Endothelial cell of umbilical vein (primary cell): ENCODE measurements around the gene GORASP2. TPM values are rescaled to one million over a fixed set of nuclear protein-coding genes. Genes with fewer than 3 reads are reported as not detected.

Experiments used
- Bru-seq: library from RNA; stranded (reverse); fragments of 400-500 nt; gene quantifications from one replicate; lab custom pipeline; 2021; lab: Mats Ljungman, UMichigan
- BruChase-seq, 2 experiments: library from RNA; stranded (reverse); fragments of 400-500 nt; gene quantifications; one replicate each; lab custom pipeline; 2021; lab: Mats Ljungman, UMichigan
- BruUV-seq: library from RNA; stranded (reverse); fragments of 400-500 nt; replicated peaks from 2 replicates; lab custom pipeline; 2021; lab: Mats Ljungman, UMichigan
- CTCF ChIA-PET: fragments of 300-600, 350-600 bp; sonication (Branson Sonifier 250); formaldehyde crosslinking; loops from one replicate; lab custom pipeline; 2021; ENCODE audit warnings: antibody characterized with exemption, inconsistent platforms; lab: Charles Lee
- POLR2A ChIA-PET: fragments of 300-600, 350-600 bp; sonication (Branson Sonifier 250); formaldehyde crosslinking; loops from one replicate; lab custom pipeline; 2021; ENCODE audit warnings: antibody characterized with exemption, inconsistent platforms; lab: Charles Lee
- DNase-seq: peaks from one replicate; pipeline ENCODE4 v3.0.0-alpha.2; 2011; ENCODE audit warnings: low read depth, low spot score
- FAIRE-seq: peaks from 2 replicates; lab custom pipeline; 2011; peaks lifted over from hg19 to GRCh38; lab: Jason Lieb, UNC
- H2AFZ ChIP-seq: 2 replicates; pipeline ENCODE4 v1.6.0; 2012; ENCODE audit warnings: low read depth, low read length, control low read depth, inconsistent platforms
- H3K27ac ChIP-seq: 2 replicates; pipeline ENCODE4 v1.5.1; 2011; ENCODE audit warnings: low read depth, mild to moderate bottlenecking, control low read depth, low read length, moderate library complexity; ENCODE audit not compliant: insufficient read depth
- H3K27me3 ChIP-seq, 2 experiments: 2 replicates each; pipeline versions ENCODE4 v1.6.0 to v1.6.1; 2011; ENCODE audit warnings: low read length in 2 of 2, mixed read lengths in 1 of 2; ENCODE audit not compliant: control insufficient read depth in 2 of 2, insufficient read depth in 2 of 2
- H3K36me3 ChIP-seq, 2 experiments: 2 replicates in 1 of 2; 3 replicates in 1 of 2; pipeline ENCODE4 v1.5.1; 2011; ENCODE audit warnings: low read length in 2 of 2, mild to moderate bottlenecking in 1 of 2, moderate library complexity in 1 of 2; ENCODE audit not compliant: control insufficient read depth in 2 of 2, insufficient read depth in 2 of 2; ENCODE audit errors: extremely low read depth in 1 of 2
- H3K4me1 ChIP-seq: 3 replicates; pipeline ENCODE4 v1.5.1; 2011; ENCODE audit warnings: mild to moderate bottlenecking, low read length; ENCODE audit not compliant: control insufficient read depth, insufficient read depth; ENCODE audit errors: extremely low read depth
- H3K4me2 ChIP-seq: 2 replicates; pipeline ENCODE4 v1.6.1; 2011; ENCODE audit warnings: low read length, control low read depth, mixed read lengths; ENCODE audit not compliant: insufficient read depth
- H3K4me3 ChIP-seq, 3 experiments: fragments of 200-600 bp in 1 of 3; sonication (generic), shearing (Covaris generic) in 1 of 3; replicated peaks in 1 of 3; 2 replicates each; pipeline ENCODE4 v1.5.1; 2011 to 2016; ENCODE audit warnings: control low read depth in 3 of 3, low read length in 3 of 3, mild to moderate bottlenecking in 2 of 3, inconsistent platforms in 1 of 3, low read depth in 1 of 3, moderate library complexity in 1 of 3; ENCODE audit not compliant: insufficient read depth in 1 of 3
- H3K79me2 ChIP-seq: 2 replicates; pipeline ENCODE4 v1.6.0; 2012; ENCODE audit warnings: low read length, inconsistent platforms; ENCODE audit not compliant: control insufficient read depth, insufficient read depth
- H3K9ac ChIP-seq: replicated peaks from 2 replicates; pipeline ENCODE3; 2011; ENCODE audit warnings: low read length, control low read depth; ENCODE audit not compliant: insufficient read depth; ENCODE audit errors: extremely low read depth
- H3K9me1 ChIP-seq: replicated peaks from 3 replicates; pipeline ENCODE4 v1.6.0; 2011; ENCODE audit warnings: mild to moderate bottlenecking, low read length; ENCODE audit not compliant: control insufficient read depth, insufficient read depth; ENCODE audit errors: extremely low read depth
- H3K9me3 ChIP-seq: replicated peaks from 2 replicates; pipeline ENCODE4 v1.5.1; 2012; ENCODE audit warnings: low read length, inconsistent platforms; ENCODE audit not compliant: control insufficient read depth, insufficient read depth
- H4K20me1 ChIP-seq: replicated peaks from 2 replicates; pipeline ENCODE3; 2011; ENCODE audit warnings: mild to moderate bottlenecking, low read length; ENCODE audit not compliant: control insufficient read depth, insufficient read depth; ENCODE audit errors: extremely low read depth
- CTCF ChIP-seq, 2 donors: IDR thresholded peaks; 1 replicate in 1 of 2; 2 replicates in 1 of 2; pipeline ENCODE4 v1.5.1; 2011; ENCODE audit warnings: low read length in 2 of 2, mild to moderate bottlenecking in 2 of 2, moderate library complexity in 2 of 2, control low read depth in 1 of 2, inconsistent platforms in 1 of 2, low read depth in 1 of 2; ENCODE audit not compliant: insufficient read depth in 1 of 2; ENCODE audit errors: extremely low read depth in 1 of 2
- EZH2 ChIP-seq: IDR thresholded peaks from 2 replicates; pipeline ENCODE4 v1.6.1; 2012; ENCODE audit warnings: borderline replicate concordance, low read depth, mild to moderate bottlenecking, moderate library complexity, low read length, inconsistent platforms; ENCODE audit not compliant: severe bottlenecking
- FOS ChIP-seq: IDR thresholded peaks from 2 replicates; pipeline ENCODE4 v1.6.1; 2011; ENCODE audit warnings: mild to moderate bottlenecking, low read length, moderate library complexity, borderline replicate concordance; ENCODE audit not compliant: insufficient read depth
- GATA2 ChIP-seq: IDR thresholded peaks from 2 replicates; pipeline ENCODE4 v1.7.0; 2011; ENCODE audit warnings: low read depth, mild to moderate bottlenecking, moderate library complexity, mixed read lengths, low read length; ENCODE audit not compliant: insufficient read length, insufficient read depth
- JUN ChIP-seq: IDR thresholded peaks from 2 replicates; pipeline ENCODE4 v1.6.1; 2011; ENCODE audit warnings: borderline replicate concordance, low read depth; ENCODE audit not compliant: insufficient read length, insufficient read depth
- MAX ChIP-seq: IDR thresholded peaks from 2 replicates; pipeline ENCODE4 v1.6.1; 2011; ENCODE audit not compliant: insufficient read depth, insufficient read length
- MYC ChIP-seq: IDR thresholded peaks from one replicate; pipeline ENCODE4 v1.6.1; 2011; ENCODE audit warnings: mild to moderate bottlenecking, low read depth, low read length
- POLR2A ChIP-seq: IDR thresholded peaks from 2 replicates; pipeline ENCODE4 v1.6.1; 2012; ENCODE audit warnings: low read depth, mild to moderate bottlenecking, control low read depth, low read length
- POLR2AphosphoS5 ChIP-seq: IDR thresholded peaks from 2 replicates; pipeline ENCODE4 v1.6.1; 2012; ENCODE audit warnings: low read depth, mild to moderate bottlenecking, control low read depth, low read length, moderate library complexity; ENCODE audit not compliant: insufficient read depth
- dilution Hi-C: fragments of 300-500 bp; cut with MboI; formaldehyde crosslinking; loops from one replicate; pipeline ENCODE4 v1.15.0; 2019; ENCODE audit warnings: low sequenced_read_pairs; ENCODE audit not compliant: extremely low pct_ligation_motif_present
- intact Hi-C: fragments of 100-400 bp; cut with micrococcal nuclease; formaldehyde crosslinking; loops from one replicate; pipeline ENCODE4 v1.10.0; 2022
- long read RNA-seq: library from polyadenylated mRNA; stranded (forward); transcript quantifications from one replicate; pipeline ENCODE4 v2.0.0, GENCODE V29; 2021
- polyA minus RNA-seq, 3 experiments: library from RNA; depleted of rRNA, polyadenylated mRNA; stranded (reverse); fragments of >200 nt; gene quantifications; 1 replicate in 1 of 3; 2 replicates in 2 of 3; pipeline ENCODE4 v1.2.3, GENCODE V29; 2011
- polyA plus RNA-seq, 4 experiments: library from polyadenylated mRNA; depleted of rRNA in 3 of 4; stranded (reverse) in 3 of 4; unstranded in 1 of 4; fragments of >200 nt; gene quantifications; 2 replicates each; pipeline versions ENCODE4 v1.2.1 to v1.2.3, GENCODE V29; 2011 to 2012; ENCODE audit warnings: missing spikeins in 1 of 4
- total RNA-seq: library from RNA; stranded (reverse); gene quantifications from 2 replicates; pipeline ENCODE4 v1.2.3, GENCODE V29; 2021

The GORASP2 gene
- total RNA-seq, result 93.7 and 104 TPM in 2 replicates
- polyA plus RNA-seq, result 245 and 279 TPM in 2 replicates
- polyA plus RNA-seq (2011; cell fraction: cytosol; rRNA removed), result 153 and 155 TPM in 2 replicates
- polyA plus RNA-seq (2011; cell fraction: nucleus; rRNA removed), result 111 and 119 TPM in 2 replicates
- polyA plus RNA-seq (2012), result 91.5 and 92.5 TPM in 2 replicates
- 137 TPM in 2 replicates for polyA minus RNA-seq
- polyA minus RNA-seq (2011; cell fraction: cytosol; rRNA and poly(A)+ RNA removed), result 35.1 TPM
- polyA minus RNA-seq (2011; cell fraction: nucleus; rRNA and poly(A)+ RNA removed), result 72.0 and 72.2 TPM in 2 replicates
- Bru-seq, nascent RNA, result percentile 97 among the genes with signal in this experiment
- percentile 88 among the genes with signal in this experiment for BruChase-seq, experiment 1, labeled RNA remaining after a 6-hour chase
- BruChase-seq, experiment 2, labeled RNA remaining after a 2-hour chase, result percentile 89 among the genes with signal in this experiment
- long read RNA-seq, transcript GORASP2-201 (10 exons, 3,173 nt), result major isoform, 382 of 450 reads
- long read RNA-seq, transcript GORASP2-202 (11 exons, 1,976 nt), result minor isoform, 7 of 450 reads
- long read RNA-seq, partial matches to known transcripts, result 14 of 450 reads
- long read RNA-seq, other reads (novel, unspliced or antisense), result 42 of 450 reads

- peaks cover 48% of the 10 kb centered on the region for H3K79me2 ChIP-seq
- no TSS peak for BruUV-seq
- ChIA-PET POLR2A (no interaction called here), CTCF (interaction anchor here (0.6 to 1.8 kb wide), 23 partner anchors 8 to 1198 kb away, joined by 3 to 11 read pairs (median 5); partner anchors contain the start of genes DCAF17, DLX2 and METTL8)
- H4K20me1 ChIP-seq, result peaks cover 8% of the 10 kb centered on the region
- no peaks in the 10 kb centered on the region for H3K9me1 ChIP-seq
- intact Hi-C loops (loop anchor here (1.0 kb wide), 4 partner anchors 230 to 505 kb away; partner anchors contain the start of gene DCAF17), dilution Hi-C loops (no loop called here)
- TF ChIP-seq POLR2A, result peak; percentile 92
- TF ChIP-seq FOS, result no peak
- no peak for TF ChIP-seq MYC
- peak; percentile 94 for TF ChIP-seq POLR2AphosphoS5
- TF ChIP-seq JUN, result no peak
- TF ChIP-seq EZH2, result no peak
- TF ChIP-seq GATA2, result no peak
- TF ChIP-seq MAX, result no peak
- peak; percentile 88 to 99 for TF ChIP-seq CTCF (IDR thresholded peaks at IDR 0.05; ENCODE audit: extremely low read depth in 1 of 2, insufficient read depth in 1 of 2, low read depth in 1 of 2, low read length in 2 of 2)
- DNase-seq (peak; percentile 99), FAIRE-seq (peak; percentile 97)
- peak within 1 kb of the TSS; percentile 88 for H3K4me2 ChIP-seq
- no peaks in the 10 kb centered on the region for H3K27me3 ChIP-seq
- H3K4me3 ChIP-seq, result peak within 1 kb of the TSS; percentile 80 to 98 (median 91)
- H3K9me3 ChIP-seq, result no peaks in the 10 kb centered on the region
- no peaks in the 10 kb centered on the region for H3K36me3 ChIP-seq
- peak within 1 kb of the TSS; percentile 89 for H2AFZ ChIP-seq
- H3K4me1 ChIP-seq, result peaks cover 16% of the 10 kb centered on the region
- H3K27ac ChIP-seq, result peak within 1 kb of the TSS; percentile 70
- peak within 1 kb of the TSS; percentile 94 for H3K9ac ChIP-seq
Measured at GRCh38 chr2:170928824-170929685, at the start of gene GORASP2. GORASP2 (plus strand) TSS chr2:170929253; CDS start chr2:170929341, 88 bp downstream.
